B cell (primary cell): ENCODE results near the gene GET4. TPM values are rescaled to one million over a fixed set of nuclear protein-coding genes. Genes with fewer than 3 reads are reported as not detected.

Experiments used
- ATAC-seq: fragments of 200-7000 bp; cut with Tn5 transposase; one replicate; pipeline ENCODE4 v1.10.0; 2021; ENCODE audit warnings: low read depth, mild to moderate bottlenecking, moderate number of reproducible peaks, moderate library complexity
- CTCF ChIA-PET: fragments of 350-600 bp; sonication (Branson Sonifier 250); formaldehyde crosslinking; loops from one replicate; lab custom pipeline; 2021; ENCODE audit warnings: antibody characterized with exemption, inconsistent platforms; lab: Charles Lee
- POLR2A ChIA-PET: fragments of 350-600 bp; sonication (Branson Sonifier 250); formaldehyde crosslinking; loops from one replicate; lab custom pipeline; 2021; ENCODE audit warnings: antibody characterized with exemption; lab: Charles Lee
- DNase-seq: peaks from one replicate; pipeline ENCODE4 v3.0.0; 2013
- H2AFZ ChIP-seq: 2 replicates; pipeline ENCODE4 v1.6.1; 2012; ENCODE audit warnings: mild to moderate bottlenecking, low read depth, low read length; ENCODE audit not compliant: insufficient read depth, poor library complexity, severe bottlenecking
- H3K27ac ChIP-seq, 2 donors: 1 replicate in 1 of 2; 2 replicates in 1 of 2; pipeline ENCODE4 v1.5.1; 2012 to 2013; ENCODE audit warnings: low read length in 2 of 2, mild to moderate bottlenecking in 2 of 2, moderate library complexity in 1 of 2
- H3K27me3 ChIP-seq, 4 experiments: fragments of 200-600 bp in 1 of 4; sonication (generic) in 1 of 4; replicated peaks in 1 of 4; 1 replicate in 2 of 4; 2 replicates in 2 of 4; pipeline versions ENCODE4 v1.6.1 to v1.7.0; 2013 to 2016; ENCODE audit warnings: low read length in 3 of 4, mild to moderate bottlenecking in 2 of 4, mixed read lengths in 1 of 4, moderate library complexity in 1 of 4; ENCODE audit not compliant: insufficient read depth in 4 of 4, control insufficient read depth in 3 of 4; ENCODE audit errors: control extremely low read depth in 1 of 4
- H3K36me3 ChIP-seq, 2 experiments: replicated peaks in 1 of 2; 1 replicate in 1 of 2; 2 replicates in 1 of 2; pipeline versions ENCODE4 v1.6.1 to v1.7.1; 2013; ENCODE audit warnings: low read length in 1 of 2; ENCODE audit not compliant: insufficient read depth in 2 of 2, control insufficient read depth in 1 of 2; ENCODE audit errors: control extremely low read depth in 1 of 2, extremely low read depth in 1 of 2
- H3K4me1 ChIP-seq, 2 donors: fragments of 200-600 bp in 1 of 2; sonication (generic) in 1 of 2; 1 replicate in 1 of 2; 2 replicates in 1 of 2; pipeline versions ENCODE4 v1.5.1 to v1.6.1; 2013 to 2017; ENCODE audit warnings: low read length in 2 of 2; ENCODE audit not compliant: control insufficient read depth in 2 of 2, insufficient read depth in 2 of 2
- H3K4me2 ChIP-seq: replicated peaks from 2 replicates; pipeline ENCODE3; 2012; ENCODE audit warnings: mild to moderate bottlenecking, low read depth, low read length; ENCODE audit not compliant: poor library complexity, severe bottlenecking
- H3K4me3 ChIP-seq, 5 experiments: fragments of 200-600 bp in 1 of 5; sonication (generic) in 1 of 5; 1 replicate in 3 of 5; 2 replicates in 2 of 5; pipeline versions ENCODE4 v1.5.1 to v1.7.0; 2011 to 2016; ENCODE audit warnings: low read length in 4 of 5, mild to moderate bottlenecking in 4 of 5, low read depth in 2 of 5, control low read depth in 1 of 5, moderate library complexity in 1 of 5; ENCODE audit not compliant: insufficient read depth in 1 of 5; ENCODE audit errors: control extremely low read depth in 1 of 5, extremely low read depth in 1 of 5
- H3K79me2 ChIP-seq: fragments of 200-600 bp; sonication (generic); one replicate; pipeline ENCODE4 v1.6.0; 2016; ENCODE audit warnings: low read length; ENCODE audit not compliant: control insufficient read depth, insufficient read depth
- H3K9ac ChIP-seq: fragments of 200-600 bp; sonication (generic); 2 replicates; pipeline ENCODE4 v1.6.1; 2017; ENCODE audit warnings: mild to moderate bottlenecking, low read length, moderate library complexity
- H3K9me3 ChIP-seq, 3 donors: one replicate each; pipeline versions ENCODE4 v1.6.1 to v1.7.1; 2013; ENCODE audit warnings: low read length in 2 of 3; ENCODE audit not compliant: control insufficient read depth in 2 of 3, insufficient read depth in 1 of 3; ENCODE audit errors: control extremely low read depth in 1 of 3
- H4K20me1 ChIP-seq: 2 replicates; pipeline ENCODE4 v1.6.0; 2012; ENCODE audit warnings: mild to moderate bottlenecking, low read length; ENCODE audit not compliant: insufficient read depth, control insufficient read depth, poor library complexity, severe bottlenecking
- H3K27ac Mint-ChIP-seq: one replicate; pipeline ENCODE4 v1.8.0; 2021; ENCODE audit warnings: mixed read lengths
- H3K27me3 Mint-ChIP-seq: one replicate; pipeline ENCODE4 v1.8.0; 2021; ENCODE audit warnings: mixed read lengths
- H3K4me1 Mint-ChIP-seq: one replicate; pipeline ENCODE4 v1.8.0; 2021; ENCODE audit warnings: mixed read lengths
- H3K4me3 Mint-ChIP-seq: one replicate; pipeline ENCODE4 v1.8.0; 2021; ENCODE audit warnings: mixed read lengths
- H3K9me3 Mint-ChIP-seq: one replicate; pipeline ENCODE4 v1.8.0; 2022; ENCODE audit warnings: mixed read lengths; ENCODE audit not compliant: insufficient read depth
- CTCF ChIP-seq: fragments of 200-600 bp; IDR thresholded peaks from one replicate; pipeline ENCODE4 v1.8.0; 2022; ENCODE audit warnings: antibody characterized with exemption, mild to moderate bottlenecking
- EZH2 ChIP-seq: IDR thresholded peaks from 2 replicates; pipeline ENCODE4 v1.6.1; 2012; ENCODE audit warnings: borderline replicate concordance, low read depth, mild to moderate bottlenecking, moderate library complexity, low read length; ENCODE audit not compliant: insufficient read depth, poor library complexity, severe bottlenecking
- WGBS: methylation state at CpG from one replicate; pipeline ENCODE4 v1.1.5; 2013; ENCODE audit warnings: missing lambda C conversion rate; ENCODE audit not compliant: insufficient coverage; 5-methylcytosine and 5-hydroxymethylcytosine counted together
- intact Hi-C: fragments of 100-400 bp; cut with micrococcal nuclease; formaldehyde crosslinking; loops from one replicate; pipeline ENCODE4 v1.10.0; 2022
- polyA plus RNA-seq: library from polyadenylated mRNA; depleted of rRNA; stranded (reverse); fragments of >200 nt; gene quantifications from 2 replicates; pipeline ENCODE4 v1.2.3, GENCODE V29; 2012
- total RNA-seq, 2 donors: library from RNA; stranded (reverse); fragments of 120-200 nt in 1 of 2; gene quantifications; 1 replicate in 1 of 2; 2 replicates in 1 of 2; pipeline versions ENCODE4 v1.2.3 to v1.2.4, GENCODE V29; 2013 to 2022

GET4 gene
- total and polyA plus RNA-seq, 2 donors (not counting 1 experiment from before 2014, with no cell fraction given) = 53.5 to 65.5 TPM

- Histone ChIP-seq H3K27ac (peak overlapping the region; percentile 80 to 93), H3K27me3 (no peaks in the 10 kb centered on the region), H2AFZ (peak overlapping the region; percentile 86), H3K79me2 (peaks cover 56% of the 10 kb centered on the region), H3K4me2 (peak overlapping the region; percentile 98), H3K9me3 (peaks cover 0 to 11% (median 0%) of the 10 kb centered on the region in 3 donors), H3K4me1 (peaks cover 21 to 35% of the 10 kb centered on the region in 2 donors), H3K9ac (peak overlapping the region; percentile 90), H3K36me3 (peaks cover 1 to 13% of the 10 kb centered on the region in 2 experiments), H4K20me1 (peaks cover 47% of the 10 kb centered on the region), H3K4me3 (peak overlapping the region in 4 of 5 experiments; percentile 71 to 97 (median 88))
- Mint-ChIP-seq H3K4me3 (peak overlapping the region; percentile 83), H3K27me3 (no peaks in the 10 kb centered on the region), H3K9me3 (no peaks in the 10 kb centered on the region), H3K4me1 (peaks cover 42% of the 10 kb centered on the region), H3K27ac (peak overlapping the region; percentile 90)
- ATAC-seq (no peak), DNase-seq (peak; percentile 32)
- 25% methylated on average over 33 of the region's 47 CpGs for WGBS
- intact Hi-C loops = loop anchor here (2.0 to 5.0 kb wide), 2 partner anchors 77 to 265 kb away; partner anchors contain the start of gene ADAP1
- CTCF ChIA-PET = interaction anchor here (8.7 kb wide), 1 partner anchor 91 kb away, joined by 113 read pairs; no protein-coding TSS in a partner anchor
- POLR2A ChIA-PET = interaction anchor here (0.5 kb wide), 1 partner anchor 33 kb away, joined by 4 read pairs; no protein-coding TSS in a partner anchor
- TF ChIP-seq EZH2 = no peak
- no peak for TF ChIP-seq CTCF
Observed at GRCh38 chr7:877312-878232, 1.2 kb downstream of the GET4 start.
